ENCODE results near the gene MBP. TPM values are rescaled to one million over a fixed set of nuclear protein-coding genes. Genes with fewer than 3 reads are reported as not detected.

MBP gene
- total and polyA plus RNA-seq, 8 donors, result 6.3 to 33.5 (median 20.7) TPM

GRCh38 chr18:77109648-77110019 is 22.9 kb downstream of the MBP start:
- peaks cover 11 to 25% (median 15%) of the 10 kb centered on the region in 3 donors for H3K4me1 ChIP-seq
- H3K4me3 ChIP-seq, result no peak overlapping the region
- TF ChIP-seq CTCF (IDR thresholded peaks at IDR 0.05), result no peak
- H3K9me3 ChIP-seq, result no peaks in the 10 kb centered on the region
- FAIRE-seq, result no peak
- intact Hi-C loops (cut with DNase I), result no loop called here
- no peak for ATAC-seq
- H3K27ac ChIP-seq, result no peak overlapping the region
- DNase-seq, result no peak
- no peaks in the 10 kb centered on the region for H3K27me3 ChIP-seq
- H3K36me3 ChIP-seq, result no peaks in the 10 kb centered on the region
- WGBS, 2 donors, result 86 to 88% methylated on average over 5 of the region's 5 CpGs

- no peak for TF ChIP-seq CTCF (IDR thresholded peaks at IDR 0.05)
- Histone ChIP-seq H3K27me3 (no peaks in the 10 kb centered on the region), H3K27ac (peak overlapping the region in 2 of 4 donors; percentile 36 to 67), H3K36me3 (no peaks in the 10 kb centered on the region), H3K4me1 (peaks cover 5 to 19% (median 9%) of the 10 kb centered on the region in 3 donors), H3K4me3 (no peak overlapping the region), H3K9me3 (no peaks in the 10 kb centered on the region)
- DNase-seq (no peak), FAIRE-seq (no peak), ATAC-seq (no peak)
- intact Hi-C loops (cut with DNase I), result no loop called here
- 90 to 93% methylated on average over 7 of the region's 7 CpGs for WGBS, 2 donors
Observed at GRCh38 chr18:77108821-77109647, 23.5 kb downstream of the MBP start.

DNA sequence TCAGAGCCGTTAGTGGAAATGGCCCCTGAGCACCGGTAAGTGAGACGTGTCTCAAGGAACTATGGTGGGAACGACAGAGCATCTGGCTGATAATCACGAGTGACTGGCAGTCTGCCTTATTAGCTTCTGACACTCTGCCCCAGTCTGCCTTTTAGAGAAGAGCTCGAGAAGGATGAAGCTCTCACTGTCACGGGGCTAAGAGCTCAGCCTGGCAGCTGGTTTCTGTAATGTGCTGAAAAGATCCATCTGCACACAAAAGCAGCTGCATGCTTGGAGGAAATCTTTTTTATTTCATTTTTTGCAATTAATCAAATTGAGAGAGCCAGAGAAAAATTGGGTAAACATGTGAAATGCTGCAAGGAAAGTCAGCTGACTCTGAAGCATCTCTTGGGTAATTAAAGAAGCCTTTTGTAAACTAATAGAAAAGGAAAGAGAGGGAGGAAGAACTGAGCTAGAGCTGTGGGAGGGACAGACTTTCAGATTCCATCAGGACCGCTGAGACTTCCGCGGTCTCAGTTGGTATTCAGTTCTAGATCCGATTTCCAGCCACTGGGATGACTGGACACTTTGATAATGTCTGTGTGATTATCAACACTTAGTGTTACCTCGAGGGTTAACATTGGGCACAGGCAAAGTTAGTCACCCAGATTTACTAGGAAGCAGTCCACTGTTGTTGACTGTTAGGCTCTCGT is 24.4 kb downstream of the MBP start:
- intact Hi-C loops (cut with DNase I), result no loop called here
- H3K36me3 ChIP-seq, result no peaks in the 10 kb centered on the region
- no peak for FAIRE-seq
- ATAC-seq, result peak in 3 of 4 donors; percentile 55 to 67 (median 67)
- H3K27me3 ChIP-seq, result no peaks in the 10 kb centered on the region
- H3K4me1 ChIP-seq, result peaks cover 0 to 10% (median under 1%) of the 10 kb centered on the region in 3 donors
- peak overlapping the region in 2 of 4 donors; percentile 36 to 67 for H3K27ac ChIP-seq
- no peak overlapping the region for H3K4me3 ChIP-seq
- DNase-seq, result peak in 1 of 6 donors; percentile 46
- H3K9me3 ChIP-seq, result no peaks in the 10 kb centered on the region
- TF ChIP-seq CTCF (IDR thresholded peaks at IDR 0.05), result no peak
- 60 to 61% methylated on average over 13 of the region's 13 CpGs for WGBS, 2 donors

DNA sequence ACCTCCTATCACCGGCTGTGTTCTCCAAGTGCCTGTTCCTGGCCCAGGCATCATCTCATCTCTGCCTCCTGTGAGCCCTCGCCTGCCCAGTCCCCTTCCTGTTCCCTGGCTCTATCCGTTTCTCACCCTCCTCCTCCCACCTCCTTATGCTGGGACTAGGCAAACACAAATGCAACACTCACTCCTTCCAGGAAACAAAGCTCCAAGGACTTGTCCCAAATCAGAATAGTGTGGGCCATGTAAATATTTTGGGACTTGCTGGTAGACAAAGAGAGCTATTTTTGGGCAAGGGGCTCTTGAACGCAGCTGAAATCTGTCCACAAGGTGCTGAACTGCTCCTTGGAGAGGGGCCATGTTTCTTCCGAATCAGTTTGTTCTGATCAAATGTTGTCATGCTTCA is 25.3 kb downstream of the MBP start:
- 52 to 62% methylated on average over 5 of the region's 5 CpGs for WGBS, 2 donors
- peak; percentile 39 to 70 (median 51) for ATAC-seq
- peak in 1 of 6 donors; percentile 40 for DNase-seq
- intact Hi-C loops (cut with DNase I), result no loop called here
- Histone ChIP-seq H3K4me3 (no peak overlapping the region), H3K9me3 (no peaks in the 10 kb centered on the region), H3K27ac (peak overlapping the region in 2 of 4 donors; percentile 36 to 67), H3K4me1 (peaks cover 0 to 11% (median 0%) of the 10 kb centered on the region in 3 donors), H3K36me3 (no peaks in the 10 kb centered on the region), H3K27me3 (no peaks in the 10 kb centered on the region)
- no peak for FAIRE-seq
- no peak for TF ChIP-seq CTCF (IDR thresholded peaks at IDR 0.05)
